IPS DF 4.7 (cell line): ENCODE results near the gene RACGAP1.
"Not testable (repeated sequence)": the region's sequence is repeated elsewhere in the genome, so short reads cannot be mapped to it uniquely, and the experiment has no call there.

Experiments used
- DNase-seq: peaks from one replicate; pipeline ENCODE4 v3.0.0-alpha.2; 2013; ENCODE audit warnings: low spot score; ENCODE audit errors: extremely low read depth

Gene RACGAP1

DNA sequence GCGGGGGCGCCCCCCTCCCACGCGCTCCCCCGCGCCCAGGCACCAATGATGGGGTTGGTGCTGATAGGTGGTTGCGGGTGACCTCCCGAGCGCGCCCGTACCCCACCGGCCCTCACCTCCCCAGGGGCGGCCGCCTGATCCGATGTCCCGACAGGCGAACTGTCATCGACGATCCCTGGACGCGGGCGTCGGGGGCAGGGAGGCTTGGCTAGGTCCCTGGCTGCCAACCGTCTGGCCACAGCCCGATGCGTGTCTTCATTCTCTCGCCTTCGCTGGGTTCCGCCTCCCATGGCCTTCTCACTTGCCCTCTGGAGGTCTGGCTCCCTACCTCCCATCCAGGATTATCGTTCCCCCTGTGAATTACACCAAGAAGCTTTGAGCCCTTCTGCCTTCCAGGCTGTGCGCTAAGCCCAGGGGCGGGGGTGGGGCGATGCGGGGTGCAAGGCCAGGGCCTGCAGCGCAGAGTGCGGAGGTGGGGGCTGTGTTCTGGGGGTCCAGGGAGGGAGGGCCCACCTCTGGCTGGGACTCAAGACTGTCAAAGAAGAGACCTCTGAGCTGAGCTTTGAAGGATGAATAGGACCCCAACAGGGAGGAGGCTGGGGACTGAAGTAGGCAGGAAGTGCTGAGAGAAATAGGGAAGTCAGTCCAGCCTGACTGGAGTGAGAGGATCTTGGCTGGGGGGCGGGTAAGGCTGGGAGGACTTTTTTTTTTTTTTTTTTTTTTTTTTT, 7.7 kb upstream of the RACGAP1 start:
- no peak for DNase-seq

- DNase-seq = no peak
Measured at GRCh38 chr12:50032515-50032853, 7.2 kb upstream of the RACGAP1 start.

- not testable (repeated sequence) for DNase-seq
Measured at GRCh38 chr12:50030449-50030848, 5.2 kb upstream of the RACGAP1 start.

DNA sequence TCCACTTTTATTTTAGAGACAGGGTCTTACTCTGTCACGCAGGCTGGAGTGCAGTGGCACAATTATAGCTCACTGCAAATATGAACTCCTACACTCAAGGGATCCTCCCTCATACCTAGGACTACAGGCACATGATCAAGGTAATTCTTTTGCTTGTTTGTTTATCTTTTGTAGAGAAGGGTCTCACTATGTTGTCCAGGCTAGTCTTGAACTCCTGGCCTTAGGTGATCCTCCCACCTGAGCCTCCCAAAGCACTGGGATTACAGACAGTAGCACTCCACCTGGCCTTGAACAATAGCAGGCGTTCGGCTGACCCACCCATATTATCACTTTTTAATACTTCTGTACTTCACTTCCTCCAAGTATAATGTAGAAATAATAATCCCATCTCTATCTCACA, 1.4 kb upstream of the RACGAP1 start:
- no peak for DNase-seq

GRCh38 chr12:50024805-50025186, 498 bp downstream of the RACGAP1 start:
- no peak for DNase-seq

GRCh38 chr12:50024227-50024626, 1.1 kb downstream of the RACGAP1 start:
- no peak for DNase-seq

DNA sequence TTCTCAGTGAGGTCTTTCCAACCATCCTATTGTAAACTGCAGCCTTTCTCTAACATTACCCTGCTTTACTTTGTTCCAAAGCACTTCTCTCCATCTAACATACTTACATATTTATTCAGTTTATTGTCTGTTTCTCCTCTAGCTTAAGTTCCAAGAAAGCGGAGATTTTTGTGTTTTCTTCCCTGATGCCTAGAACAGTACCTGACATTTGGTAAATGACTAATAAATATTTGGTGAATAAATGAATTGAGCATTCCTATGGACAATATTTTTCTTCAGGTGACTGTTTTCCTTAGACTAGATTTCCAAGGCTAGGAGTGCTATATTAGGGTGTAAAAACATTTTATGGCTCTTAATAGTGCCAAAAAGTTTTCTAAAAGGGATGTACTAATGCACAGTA, 2.4 kb downstream of the RACGAP1 start:
- DNase-seq = no peak

- DNase-seq = no peak
Measured at GRCh38 chr12:50021031-50021430, 4.3 kb downstream of the RACGAP1 start.

DNA sequence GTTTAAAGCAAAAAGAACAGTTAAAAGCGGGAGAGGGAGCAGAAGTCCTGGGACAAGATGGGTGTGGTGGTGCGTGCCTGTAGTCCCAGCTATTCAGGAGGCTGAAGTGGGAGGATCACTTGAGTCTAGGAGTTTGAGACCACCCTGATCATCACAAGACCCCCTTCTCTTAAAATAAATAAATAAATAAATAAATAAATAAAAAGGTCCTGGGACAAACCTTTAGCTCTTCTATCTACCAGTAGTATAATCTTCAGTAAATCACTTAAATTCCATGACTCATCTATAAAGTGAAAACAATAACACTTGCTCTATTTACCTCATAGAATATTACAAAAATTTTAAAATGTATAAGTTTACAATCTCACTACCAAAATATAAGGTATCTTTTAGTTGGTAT, 5.8 kb downstream of the RACGAP1 start:
- DNase-seq = no peak

GRCh38 chr12:50018968-50019367, 6.3 kb downstream of the RACGAP1 start:
- no peak for DNase-seq

DNA sequence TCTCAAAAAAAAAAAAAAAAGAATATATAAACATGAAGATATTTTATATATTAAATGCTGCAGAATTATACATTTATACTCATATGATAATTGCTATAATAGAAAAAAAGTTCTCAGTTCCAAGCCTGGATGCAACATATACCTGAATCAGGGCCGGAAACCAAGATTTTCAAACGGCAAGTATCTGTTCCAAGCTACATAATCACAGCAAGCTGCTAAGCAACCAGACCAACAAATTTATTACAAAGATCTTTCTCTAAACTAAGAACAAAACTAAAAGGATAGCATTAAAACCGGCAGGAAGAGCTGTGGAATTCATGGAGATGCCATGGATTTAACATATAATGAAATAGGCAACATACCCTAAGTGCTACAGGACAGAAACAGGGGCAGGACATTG, 7.1 kb downstream of the RACGAP1 start:
- DNase-seq = no peak

DNA sequence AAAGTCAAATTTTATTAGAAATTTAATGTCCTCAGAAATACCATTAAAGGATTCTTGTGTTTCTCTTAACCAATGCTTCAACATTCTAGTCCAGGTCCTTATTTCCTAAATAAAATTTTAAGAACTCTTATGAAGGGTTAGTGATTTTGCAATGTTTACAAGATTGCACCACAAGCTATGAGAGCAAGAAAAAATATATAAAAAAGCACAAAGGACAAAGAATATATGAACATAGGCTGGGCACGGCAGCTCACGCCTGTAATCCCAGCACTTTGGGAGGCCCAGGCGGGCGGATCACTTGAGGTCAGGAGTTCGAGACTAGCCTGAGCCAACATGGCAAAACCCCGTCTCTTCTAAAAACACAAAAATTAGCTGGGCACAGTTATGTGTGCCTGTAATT, 7.7 kb downstream of the RACGAP1 start:
- DNase-seq = no peak

GRCh38 chr12:50016501-50017475, 8.5 kb downstream of the RACGAP1 start:
- no peak for DNase-seq

DNA sequence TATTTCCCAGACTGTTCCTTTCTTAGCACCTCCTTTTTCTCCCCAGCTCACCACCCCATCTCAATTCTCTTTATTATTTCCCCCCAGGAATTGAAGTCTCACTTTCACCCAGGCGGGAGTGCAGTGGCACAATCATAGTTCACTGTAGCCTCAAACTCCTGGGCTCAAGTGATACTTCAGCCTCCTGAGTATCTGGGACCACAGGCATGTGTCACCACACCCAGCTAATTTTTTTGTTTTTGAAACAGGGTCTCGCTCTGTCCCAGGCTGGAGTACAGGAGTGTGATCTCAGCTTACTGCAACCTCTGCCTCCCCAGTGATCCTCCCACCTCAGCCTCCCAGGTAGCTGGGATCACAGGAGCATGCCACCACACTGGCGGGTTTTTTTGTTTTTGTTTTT, 11.0 kb downstream of the RACGAP1 start:
- no peak for DNase-seq

DNA sequence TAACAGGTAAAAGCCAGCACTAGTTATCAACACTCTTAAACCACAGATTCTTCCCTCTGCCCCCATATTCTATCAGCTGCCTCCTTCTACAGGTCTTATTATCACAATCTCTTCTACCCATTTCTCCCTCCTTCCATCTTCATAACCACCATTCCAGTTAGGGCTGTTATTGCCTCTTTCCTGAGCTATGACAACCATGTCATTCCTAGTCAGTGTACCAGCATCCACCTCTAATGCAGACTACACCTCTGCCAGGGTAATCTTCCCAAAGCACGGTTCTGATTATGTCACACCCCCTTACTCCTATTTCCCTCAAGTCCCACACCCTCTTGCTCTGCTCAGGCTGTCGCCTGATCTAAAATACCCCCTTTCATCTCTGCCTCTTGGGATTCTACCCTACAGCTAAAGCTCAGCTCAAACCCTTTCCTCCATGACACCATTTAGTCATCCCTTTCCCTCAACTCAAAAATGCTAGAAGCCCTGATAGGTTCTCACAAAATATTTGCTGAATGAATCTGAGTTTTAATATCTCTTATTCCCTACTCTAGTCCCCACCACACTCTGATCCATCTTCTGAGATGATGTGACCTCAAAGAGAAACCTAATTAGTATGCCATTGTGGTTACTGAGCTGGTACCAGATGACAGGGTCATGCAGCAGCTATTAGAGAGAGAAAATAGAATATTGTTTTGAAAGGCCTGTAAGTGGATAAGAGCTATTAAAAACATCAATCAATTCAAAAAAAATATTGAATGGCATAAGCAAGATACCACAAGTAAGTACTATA, 11.7 kb downstream of the RACGAP1 start:
- no peak for DNase-seq

DNA sequence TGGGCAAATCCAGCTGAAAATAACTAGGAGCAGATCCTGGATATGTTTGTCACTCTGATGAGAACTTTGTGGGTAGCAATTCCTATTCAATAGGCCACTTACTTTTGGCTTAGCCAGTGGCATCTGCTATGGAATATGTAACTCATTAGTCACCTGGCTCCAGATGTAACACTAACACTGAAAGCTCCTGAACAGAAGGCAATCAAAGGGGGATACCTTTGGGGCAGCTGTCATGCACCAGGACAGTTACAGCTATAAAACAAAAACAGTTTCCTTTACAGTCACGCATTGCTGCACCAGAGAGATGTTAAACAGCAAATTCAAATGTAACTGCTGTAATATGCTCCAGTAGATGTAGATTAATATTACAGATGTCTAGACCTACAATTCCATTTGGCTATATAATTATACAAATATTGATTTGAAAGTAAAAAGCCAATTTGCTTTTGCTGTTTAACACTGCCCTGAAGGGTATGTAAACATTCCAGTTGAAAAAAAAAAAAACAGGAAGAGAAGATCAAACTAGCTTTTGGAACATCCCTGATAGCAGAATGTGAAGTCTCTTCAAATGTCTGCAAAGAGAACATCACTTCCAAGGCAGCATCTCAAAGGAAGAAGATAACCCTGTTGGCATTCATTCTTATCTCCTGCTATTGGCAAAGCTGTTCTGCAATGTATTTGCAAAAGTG, 18.4 kb downstream of the RACGAP1 start:
- no peak for DNase-seq

DNA sequence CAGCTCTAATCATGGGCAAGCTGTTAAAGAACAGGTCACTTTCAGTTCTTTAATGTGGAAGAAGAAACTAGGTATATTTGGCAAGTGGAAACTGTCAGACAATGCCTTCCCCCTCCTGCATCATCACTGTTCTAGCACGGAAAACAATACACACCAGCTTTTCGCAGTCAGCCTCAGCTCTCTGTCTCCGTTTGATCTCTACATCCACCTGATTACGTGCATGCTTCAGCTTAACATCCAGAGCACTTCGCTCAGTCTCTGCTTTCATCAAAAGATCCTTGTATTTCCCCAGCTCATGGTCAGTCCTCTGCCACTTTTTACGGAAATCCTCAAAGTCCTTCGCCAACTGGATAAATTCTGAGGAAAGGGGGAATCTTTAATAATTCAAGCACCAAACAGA, 19.0 kb downstream of the RACGAP1 start:
- DNase-seq = no peak

DNA sequence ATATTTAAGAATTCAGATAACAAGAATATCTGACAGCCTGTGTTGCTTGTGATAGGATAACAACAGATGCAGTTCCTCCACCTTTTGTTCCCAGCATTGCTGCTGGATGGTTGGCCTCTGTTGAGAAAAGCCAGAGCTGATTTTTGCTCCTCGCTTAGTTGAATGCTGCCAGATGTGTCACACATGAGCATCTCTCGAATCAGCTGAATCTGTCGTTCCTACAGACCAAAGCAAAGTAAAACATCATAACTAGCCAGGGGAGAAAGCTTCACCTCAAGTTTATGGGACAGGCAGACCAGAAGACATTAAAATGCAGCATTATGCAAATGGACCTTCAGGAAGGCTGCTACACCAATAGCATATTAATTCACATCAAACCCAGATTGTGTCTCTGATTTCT, 20.1 kb downstream of the RACGAP1 start:
- DNase-seq = no peak

DNA sequence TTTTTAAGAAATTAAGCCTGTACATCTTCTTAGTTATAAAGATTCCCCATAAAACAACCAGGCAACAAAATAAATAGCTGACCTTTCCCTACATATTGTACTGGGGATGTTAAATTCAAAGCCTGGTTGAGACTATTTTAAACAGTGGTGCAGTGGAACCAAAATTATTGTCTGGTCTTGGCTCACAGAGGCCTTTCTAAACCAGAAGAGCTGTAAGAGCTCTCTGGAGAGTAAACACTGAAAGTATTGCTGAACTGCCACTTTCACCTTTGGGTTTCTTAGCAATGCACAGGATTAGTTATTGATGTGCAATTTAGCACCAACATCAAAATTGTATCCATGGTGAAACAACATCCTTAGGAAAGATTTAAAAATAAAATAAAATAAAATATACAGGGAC, 20.6 kb downstream of the RACGAP1 start:
- no peak for DNase-seq

DNA sequence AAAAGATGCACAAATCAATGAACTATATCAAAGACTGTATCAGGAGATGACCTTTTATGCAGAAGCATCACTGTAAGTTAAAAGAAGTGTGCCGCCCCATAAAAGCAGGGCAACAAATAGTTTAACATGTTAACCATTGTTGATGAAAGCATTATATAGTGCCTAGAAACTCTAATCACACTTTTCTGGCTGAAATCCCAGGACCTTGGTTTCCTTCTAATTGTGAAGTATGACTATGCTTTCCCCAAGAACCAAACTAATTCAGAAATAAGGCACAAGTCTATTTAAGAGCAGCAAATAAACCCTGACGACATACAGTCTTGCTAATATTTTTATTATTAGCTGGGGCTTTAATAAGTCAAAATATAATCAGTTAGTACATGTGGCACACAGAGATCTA, 21.7 kb downstream of the RACGAP1 start:
- DNase-seq = no peak

DNA sequence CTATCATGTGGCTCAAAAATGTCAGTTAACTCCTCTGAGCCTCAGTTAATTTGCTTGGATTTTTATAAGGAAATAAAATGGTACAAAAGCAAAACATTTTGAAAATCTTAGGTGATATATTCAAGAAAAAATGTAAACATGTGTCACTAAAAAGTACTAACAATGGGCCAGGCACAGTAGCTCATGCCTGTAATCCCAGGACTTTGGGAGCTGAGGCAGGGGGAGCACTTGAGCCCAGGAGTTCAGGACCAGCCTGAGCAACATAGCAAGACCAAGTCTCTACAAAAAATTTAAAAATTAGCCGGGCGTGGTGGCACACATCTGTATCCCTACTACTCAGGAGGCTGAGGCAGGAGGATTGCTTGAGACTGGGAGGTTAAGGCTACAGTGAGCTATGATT, 26.8 kb downstream of the RACGAP1 start:
- DNase-seq = no peak
